HepG2 (cell line): ENCODE data around the gene MTA3. TPM values are rescaled to one million over a fixed set of nuclear protein-coding genes. Genes with fewer than 3 reads are reported as not detected.

Experiments
- FOXP1 ChIP-seq, 2 experiments: fragments of 450-650 bp in 1 of 2; IDR thresholded peaks; 2 replicates each; pipeline ENCODE4 v1.6.1; 2017 to 2018; ENCODE audit warnings: antibody characterized with exemption in 1 of 2
- HNF4A ChIP-seq: sonication (generic); formaldehyde crosslinking; IDR thresholded peaks from 2 replicates; pipeline ENCODE4 v1.4.0; 2020; ENCODE audit warnings: missing genetic modification reagents
- KLF11 ChIP-seq: IDR thresholded peaks from 2 replicates; pipeline ENCODE4 v1.6.1; 2016; ENCODE audit warnings: missing compliant biosample characterization
- NCOR1 ChIP-seq: fragments of 200-600 bp; sonication (generic); IDR thresholded peaks from 2 replicates; pipeline ENCODE4 v1.7.0; 2017; ENCODE audit warnings: antibody characterized with exemption, low read length, borderline replicate concordance
- NFIC ChIP-seq: IDR thresholded peaks from 2 replicates; pipeline ENCODE4 v1.6.1; 2012; ENCODE audit warnings: mild to moderate bottlenecking, low read length, inconsistent platforms
- PCBP1 ChIP-seq: fragments of 200-400 bp; formaldehyde crosslinking; IDR thresholded peaks from 2 replicates; pipeline ENCODE4 v1.6.1; 2017; ENCODE audit warnings: mild to moderate bottlenecking, low read depth, low read length, borderline replicate concordance
- SMC3 ChIP-seq: IDR thresholded peaks from 2 replicates; pipeline ENCODE4 v1.6.1; 2011; ENCODE audit warnings: low read length, improper control_type of control experiment
- ZBTB42 ChIP-seq: sonication (generic); formaldehyde crosslinking; IDR thresholded peaks from 2 replicates; pipeline ENCODE4 v1.5.0; 2020; ENCODE audit warnings: mild to moderate bottlenecking, missing genetic modification reagents
- ZFYVE20 ChIP-seq: sonication (generic); formaldehyde crosslinking; IDR thresholded peaks from 2 replicates; pipeline ENCODE4 v1.8.0; 2023; ENCODE audit warnings: low read depth, mild to moderate bottlenecking, moderate library complexity, missing genetic modification reagents, borderline replicate concordance
- ZNF12 ChIP-seq: sonication (generic); formaldehyde crosslinking; IDR thresholded peaks from 2 replicates; pipeline ENCODE4 v1.5.0; 2020; ENCODE audit warnings: missing genetic modification reagents
- ZNF121 ChIP-seq: sonication (generic); formaldehyde crosslinking; IDR thresholded peaks from 2 replicates; pipeline ENCODE4 v1.5.0; 2020; ENCODE audit warnings: mild to moderate bottlenecking, missing genetic modification reagents
- ZNF256 ChIP-seq: sonication (generic); formaldehyde crosslinking; conservative IDR thresholded peaks from 2 replicates; pipeline ENCODE4 v1.4.0; 2020; ENCODE audit warnings: missing genetic modification reagents
- ZNF589 ChIP-seq: sonication (generic); formaldehyde crosslinking; conservative IDR thresholded peaks from 2 replicates; pipeline ENCODE4 v1.8.0; 2022; ENCODE audit warnings: mild to moderate bottlenecking, moderate library complexity, missing genetic modification reagents
- ZNF607 ChIP-seq: sonication (generic); formaldehyde crosslinking; IDR thresholded peaks from 2 replicates; pipeline ENCODE4 v1.5.1; 2020; ENCODE audit warnings: missing genetic modification reagents, mild to moderate bottlenecking, borderline replicate concordance
- ZNF660 ChIP-seq: sonication (generic); formaldehyde crosslinking; IDR thresholded peaks from 2 replicates; pipeline ENCODE4 v1.5.1; 2020; ENCODE audit warnings: mild to moderate bottlenecking, low read depth, missing genetic modification reagents, borderline replicate concordance
- polyA plus RNA-seq, 8 experiments: library from polyadenylated mRNA; depleted of rRNA in 3 of 8; stranded (reverse) in 7 of 8; unstranded in 1 of 8; fragments of >200 nt; fragmentation: Illumina TruSeq in 4 of 8; extraction: Trizol in 4 of 8; gene quantifications; 2 replicates each; pipeline versions ENCODE4 v1.2.1 to v1.2.3, GENCODE V29; 2011 to 2016; ENCODE audit warnings: low read depth in 4 of 8, missing spikeins in 1 of 8, mixed read lengths in 1 of 8; ENCODE audit not compliant: insufficient read depth in 1 of 8
- total RNA-seq, 5 experiments: library from RNA; depleted of rRNA; stranded (reverse); fragments of >200 nt; fragmentation: Illumina TruSeq; extraction: Trizol; gene quantifications; 2 replicates each; pipeline ENCODE4 v1.2.3, GENCODE V29; 2016; ENCODE audit warnings: low read depth in 1 of 5
- TF ChIP-seq, protein P1 (sequence below): IDR thresholded peaks from 2 replicates; pipeline ENCODE4 v1.6.1; 2016; ENCODE audit warnings: missing biosample characterization, missing genetic modification reagents, low read depth
- TF ChIP-seq, protein P2 (sequence below): sonication (generic); formaldehyde crosslinking; IDR thresholded peaks from 2 replicates; pipeline ENCODE4 v1.4.0; 2020; ENCODE audit warnings: missing genetic modification reagents
- TF ChIP-seq, protein P3 (sequence below): sonication (generic); formaldehyde crosslinking; IDR thresholded peaks from 2 replicates; pipeline ENCODE4 v1.4.0; 2020; ENCODE audit warnings: missing genetic modification reagents, borderline replicate concordance
- TF ChIP-seq, protein P4 (sequence below): sonication (generic); formaldehyde crosslinking; IDR thresholded peaks from 2 replicates; pipeline ENCODE4 v1.4.0; 2020; ENCODE audit warnings: missing genetic modification reagents, borderline replicate concordance

Gene MTA3
- total and polyA plus RNA-seq, 2 of the 13 experiments (the other 11 are each of a cell fraction or from before 2014, with no cell fraction given), result 48.8 to 77.8 TPM

GRCh38 chr2:42787788-42788477 lies 219.5 kb downstream of the MTA3 start (continued):
- TF ChIP-seq, protein P1, sequence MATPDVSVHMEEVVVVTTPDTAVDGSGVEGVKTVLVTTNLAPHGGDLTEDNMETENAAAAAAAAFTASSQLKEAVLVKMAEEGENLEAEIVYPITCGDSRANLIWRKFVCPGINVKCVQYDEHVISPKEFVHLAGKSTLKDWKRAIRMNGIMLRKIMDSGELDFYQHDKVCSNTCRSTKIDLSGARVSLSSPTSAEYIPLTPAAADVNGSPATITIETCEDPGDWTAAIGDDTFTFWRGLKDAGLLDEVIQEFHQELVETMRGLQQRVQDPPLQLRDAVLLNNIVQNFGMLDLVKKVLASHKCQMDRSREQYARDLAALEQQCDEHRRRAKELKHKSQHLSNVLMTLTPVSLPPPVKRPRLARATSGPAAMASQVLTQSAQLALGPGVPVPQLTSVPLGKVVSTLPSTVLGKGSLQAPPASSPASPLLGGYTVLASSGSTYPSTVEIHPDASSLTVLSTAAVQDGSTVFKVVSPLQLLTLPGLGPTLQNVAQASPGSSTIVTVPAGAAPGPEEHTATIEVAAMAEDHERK (CRISPR knock-in tag), result no peak
- TF ChIP-seq FOXP1 (IDR thresholded peaks at IDR 0.05) (no peak), FOXP1 (CRISPR knock-in tag; IDR thresholded peaks at IDR 0.05) (no peak), KLF11 (CRISPR knock-in tag) (no peak), NFIC (no peak), PCBP1 (peak; percentile 54; the same call in 1 of the 2 replicates), HNF4A (peak; percentile 86), ZNF12 (CRISPR knock-in tag) (no peak), SMC3 (no peak), ZNF121 (CRISPR knock-in tag) (no peak), ZNF607 (CRISPR knock-in tag) (no peak), ZNF660 (no peak), NCOR1 (peak; percentile 97), ZNF256 (CRISPR knock-in tag) (no peak), ZNF589 (CRISPR knock-in tag) (no peak), ZFYVE20 (no peak), ZBTB42 (CRISPR knock-in tag) (no peak)
- TF ChIP-seq, protein P2, sequence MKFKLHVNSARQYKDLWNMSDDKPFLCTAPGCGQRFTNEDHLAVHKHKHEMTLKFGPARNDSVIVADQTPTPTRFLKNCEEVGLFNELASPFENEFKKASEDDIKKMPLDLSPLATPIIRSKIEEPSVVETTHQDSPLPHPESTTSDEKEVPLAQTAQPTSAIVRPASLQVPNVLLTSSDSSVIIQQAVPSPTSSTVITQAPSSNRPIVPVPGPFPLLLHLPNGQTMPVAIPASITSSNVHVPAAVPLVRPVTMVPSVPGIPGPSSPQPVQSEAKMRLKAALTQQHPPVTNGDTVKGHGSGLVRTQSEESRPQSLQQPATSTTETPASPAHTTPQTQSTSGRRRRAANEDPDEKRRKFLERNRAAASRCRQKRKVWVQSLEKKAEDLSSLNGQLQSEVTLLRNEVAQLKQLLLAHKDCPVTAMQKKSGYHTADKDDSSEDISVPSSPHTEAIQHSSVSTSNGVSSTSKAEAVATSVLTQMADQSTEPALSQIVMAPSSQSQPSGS, result peak; percentile 52; the same call in 1 of the 2 replicates
- TF ChIP-seq, protein P3, sequence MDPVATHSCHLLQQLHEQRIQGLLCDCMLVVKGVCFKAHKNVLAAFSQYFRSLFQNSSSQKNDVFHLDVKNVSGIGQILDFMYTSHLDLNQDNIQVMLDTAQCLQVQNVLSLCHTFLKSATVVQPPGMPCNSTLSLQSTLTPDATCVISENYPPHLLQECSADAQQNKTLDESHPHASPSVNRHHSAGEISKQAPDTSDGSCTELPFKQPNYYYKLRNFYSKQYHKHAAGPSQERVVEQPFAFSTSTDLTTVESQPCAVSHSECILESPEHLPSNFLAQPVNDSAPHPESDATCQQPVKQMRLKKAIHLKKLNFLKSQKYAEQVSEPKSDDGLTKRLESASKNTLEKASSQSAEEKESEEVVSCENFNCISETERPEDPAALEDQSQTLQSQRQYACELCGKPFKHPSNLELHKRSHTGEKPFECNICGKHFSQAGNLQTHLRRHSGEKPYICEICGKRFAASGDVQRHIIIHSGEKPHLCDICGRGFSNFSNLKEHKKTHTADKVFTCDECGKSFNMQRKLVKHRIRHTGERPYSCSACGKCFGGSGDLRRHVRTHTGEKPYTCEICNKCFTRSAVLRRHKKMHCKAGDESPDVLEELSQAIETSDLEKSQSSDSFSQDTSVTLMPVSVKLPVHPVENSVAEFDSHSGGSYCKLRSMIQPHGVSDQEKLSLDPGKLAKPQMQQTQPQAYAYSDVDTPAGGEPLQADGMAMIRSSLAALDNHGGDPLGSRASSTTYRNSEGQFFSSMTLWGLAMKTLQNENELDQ (CRISPR knock-in tag), result no peak
- TF ChIP-seq, protein P4, sequence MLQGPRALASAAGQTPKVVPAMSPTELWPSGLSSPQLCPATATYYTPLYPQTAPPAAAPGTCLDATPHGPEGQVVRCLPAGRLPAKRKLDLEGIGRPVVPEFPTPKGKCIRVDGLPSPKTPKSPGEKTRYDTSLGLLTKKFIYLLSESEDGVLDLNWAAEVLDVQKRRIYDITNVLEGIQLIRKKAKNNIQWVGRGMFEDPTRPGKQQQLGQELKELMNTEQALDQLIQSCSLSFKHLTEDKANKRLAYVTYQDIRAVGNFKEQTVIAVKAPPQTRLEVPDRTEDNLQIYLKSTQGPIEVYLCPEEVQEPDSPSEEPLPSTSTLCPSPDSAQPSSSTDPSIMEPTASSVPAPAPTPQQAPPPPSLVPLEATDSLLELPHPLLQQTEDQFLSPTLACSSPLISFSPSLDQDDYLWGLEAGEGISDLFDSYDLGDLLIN, result no peak
